Activated CD4-positive, alpha-beta T cell treated with anti-CD3 and anti-CD28 coated beads for 36 hours (primary cell): ENCODE measurements around the gene OLAH. TPM values are rescaled to one million over a fixed set of nuclear protein-coding genes. Genes with fewer than 3 reads are reported as not detected.
"Not testable (repeated sequence)": the region's sequence is repeated elsewhere in the genome, so short reads cannot be mapped to it uniquely, and the experiment has no call there.

Source experiments
- ATAC-seq: fragments of 200-7000 bp; cut with Tn5 transposase; one replicate; pipeline ENCODE4 v1.10.0; 2021; ENCODE audit warnings: mild to moderate bottlenecking, moderate library complexity
- CTCF ChIA-PET: fragments of 350-600 bp; sonication (Branson Sonifier 250); formaldehyde crosslinking; loops from one replicate; lab custom pipeline; 2021; ENCODE audit warnings: antibody characterized with exemption; lab: Charles Lee
- POLR2A ChIA-PET: fragments of 350-600 bp; sonication (Branson Sonifier 250); formaldehyde crosslinking; loops from one replicate; lab custom pipeline; 2021; ENCODE audit warnings: antibody characterized with exemption, inconsistent platforms; lab: Charles Lee
- DNase-seq: peaks from one replicate; pipeline ENCODE4 v3.0.0-alpha.2; 2020
- H3K27ac Mint-ChIP-seq: one replicate; pipeline ENCODE4 v1.8.0; 2021; ENCODE audit warnings: mixed read lengths
- H3K27me3 Mint-ChIP-seq: one replicate; pipeline ENCODE4 v1.8.0; 2021; ENCODE audit warnings: mixed read lengths
- H3K36me3 Mint-ChIP-seq: one replicate; pipeline ENCODE4 v1.8.0; 2021; ENCODE audit warnings: low read depth, mixed read lengths
- H3K4me1 Mint-ChIP-seq: one replicate; pipeline ENCODE4 v1.8.0; 2021; ENCODE audit warnings: mixed read lengths
- H3K4me3 Mint-ChIP-seq: one replicate; pipeline ENCODE4 v1.8.0; 2021; ENCODE audit warnings: mild to moderate bottlenecking, moderate library complexity, mixed read lengths
- H3K9me3 Mint-ChIP-seq: one replicate; pipeline ENCODE4 v1.8.0; 2021; ENCODE audit warnings: low read depth, mixed read lengths
- intact Hi-C, 2 experiments: fragments of 100-400 bp; cut with DNase I in 1 of 2; cut with micrococcal nuclease in 1 of 2; formaldehyde crosslinking; loops; one replicate each; pipeline versions ENCODE4 v1.14.2 to v1.15.1; 2022 to 2024; cut with DNase I, micrococcal nuclease
- total RNA-seq, 2 experiments: library from RNA; stranded (reverse); gene quantifications; one replicate each; pipeline ENCODE4 v1.2.3, GENCODE V29; 2021

OLAH gene
- under 1 TPM; 0.16 to 0.90 TPM for total RNA-seq

DNA sequence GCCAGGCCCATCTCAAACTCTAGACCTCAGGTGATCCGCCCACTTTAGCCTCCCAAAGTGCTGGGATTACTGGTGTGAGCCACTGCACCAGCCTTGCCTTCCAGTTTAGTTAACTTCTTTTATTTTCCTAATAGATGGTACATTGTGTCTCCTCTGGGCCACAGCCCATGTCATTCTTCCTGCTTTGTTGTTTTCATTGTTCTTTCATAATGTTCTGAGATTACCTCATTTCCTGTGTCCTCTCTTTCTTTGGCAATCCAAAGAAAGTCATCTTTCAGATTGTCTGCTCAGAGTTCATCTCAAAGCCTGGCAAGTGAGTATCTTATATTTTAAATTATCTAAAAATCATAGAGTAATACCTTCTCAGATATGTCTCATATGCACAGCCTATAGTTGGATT, at the start of gene OLAH:
Gene OLAH, plus strand, starts transcription at position 270 of the 400 bp plus-strand sequence. CDS start 3,346 bp downstream, outside the sequence.
- CTCF ChIA-PET, result no interaction called here
- no peaks in the 10 kb centered on the region for H3K9me3 Mint-ChIP-seq

DNA sequence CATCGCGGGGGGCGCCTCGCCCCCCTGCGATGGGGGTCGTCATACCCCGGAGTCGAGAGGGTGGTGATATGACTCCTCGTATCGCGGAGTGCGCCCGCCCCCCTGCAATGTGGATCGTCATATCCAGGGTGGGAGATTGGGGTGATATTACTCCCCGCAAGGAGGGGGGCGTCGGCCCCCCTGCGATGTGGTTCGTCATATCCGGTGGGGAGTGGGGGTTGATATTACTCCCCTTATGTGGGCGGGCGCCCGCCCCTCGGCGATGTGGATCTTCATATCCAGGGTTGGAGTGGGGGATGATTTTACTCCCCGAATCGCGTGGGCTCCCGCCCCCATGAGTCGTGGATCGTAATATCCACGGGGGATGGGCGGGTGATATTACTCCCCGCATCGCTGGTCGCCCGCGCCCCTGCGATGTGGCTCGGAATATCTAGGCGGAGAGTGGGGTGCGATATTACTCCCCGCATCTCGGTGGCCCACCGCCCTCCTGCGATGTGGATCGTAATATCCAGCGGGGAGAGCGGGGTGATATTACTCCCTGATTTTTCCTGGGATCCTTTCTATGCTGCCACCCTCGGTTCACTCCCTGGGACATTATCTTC, 47.7 kb upstream of the OLAH start:
- ChIA-PET CTCF (no interaction called here), POLR2A (no interaction called here)
- Mint-ChIP-seq H3K27ac (no peak overlapping the region), H3K27me3 (peaks cover 1% of the 10 kb centered on the region), H3K4me1 (peaks cover 9% of the 10 kb centered on the region), H3K4me3 (no peak overlapping the region), H3K9me3 (no peaks in the 10 kb centered on the region), H3K36me3 (no peaks in the 10 kb centered on the region)
- intact Hi-C loops, result no loop called here
- DNase-seq, result no peak
- no peak for ATAC-seq

More for the DNA sequence above, at the start of gene OLAH:
- ATAC-seq, result peak; percentile 68
- DNase-seq, result no peak
- no peaks in the 10 kb centered on the region for H3K36me3 Mint-ChIP-seq
- POLR2A ChIA-PET, result no interaction called here
- intact Hi-C loops, result no loop called here
- no peak within 1 kb of the TSS for H3K4me3 Mint-ChIP-seq
- peak within 1 kb of the TSS; percentile 66 for H3K27ac Mint-ChIP-seq
- peaks cover 18% of the 10 kb centered on the region for H3K4me1 Mint-ChIP-seq
- no peaks in the 10 kb centered on the region for H3K27me3 Mint-ChIP-seq

DNA sequence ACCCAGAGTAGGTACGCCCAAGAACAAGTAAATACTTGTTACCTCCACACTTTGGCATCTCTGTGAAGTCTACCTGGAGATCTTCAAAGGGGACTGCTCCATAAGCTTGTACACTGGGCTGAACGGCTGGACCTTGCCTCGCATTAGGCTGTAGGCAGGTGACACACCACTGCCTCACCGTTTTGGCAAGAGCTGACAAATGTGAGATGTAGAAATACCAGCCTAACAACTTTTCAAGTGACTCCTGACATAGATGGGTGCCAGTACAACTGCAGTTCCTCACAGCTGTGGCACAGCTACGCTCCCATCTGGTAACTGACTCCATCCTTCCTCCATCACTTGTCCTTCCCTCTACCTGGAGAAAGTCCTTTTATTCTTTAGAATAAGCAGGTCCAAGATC, 30.2 kb upstream of the OLAH start:
- H3K4me1 Mint-ChIP-seq, DNase-seq, H3K4me3 Mint-ChIP-seq, H3K27ac Mint-ChIP-seq, intact Hi-C loops, ATAC-seq, H3K9me3 Mint-ChIP-seq, H3K36me3 Mint-ChIP-seq, CTCF ChIA-PET, H3K27me3 Mint-ChIP-seq: not testable (repeated sequence)
- POLR2A ChIA-PET, result interaction anchor here (0.6 kb wide), 1 partner anchor 18 kb away, joined by 4 read pairs; no protein-coding TSS in a partner anchor

DNA sequence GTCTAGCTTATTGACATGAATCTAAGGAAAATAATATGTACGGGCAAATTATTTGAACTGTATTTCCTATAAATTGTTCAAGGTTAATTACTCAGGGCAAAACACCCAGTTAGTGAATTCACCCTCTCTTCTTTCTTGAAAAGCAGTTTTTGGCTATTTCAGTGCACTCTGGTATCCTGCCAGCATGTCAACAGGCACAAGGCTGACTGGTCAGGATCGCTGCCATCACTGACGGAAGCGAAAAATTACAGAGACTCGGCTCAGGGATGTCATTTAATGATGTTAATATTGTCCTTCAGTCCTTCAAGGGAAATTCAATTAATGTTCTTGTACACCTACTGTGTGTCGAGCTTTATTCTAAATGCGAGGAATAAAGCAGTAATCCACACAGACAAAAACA, 28.3 kb upstream of the OLAH start:
- intact Hi-C loops, result no loop called here
- Mint-ChIP-seq H3K27me3 (no peaks in the 10 kb centered on the region), H3K4me3 (no peak overlapping the region), H3K36me3 (no peaks in the 10 kb centered on the region), H3K9me3 (no peaks in the 10 kb centered on the region), H3K27ac (no peak overlapping the region), H3K4me1 (no peaks in the 10 kb centered on the region)
- DNase-seq (no peak), ATAC-seq (no peak)
- CTCF ChIA-PET, result interaction anchor here (0.8 to 1.2 kb wide), 2 partner anchors 16 to 80 kb away, joined by 3 read pairs; no protein-coding TSS in a partner anchor
- POLR2A ChIA-PET, result no interaction called here

DNA sequence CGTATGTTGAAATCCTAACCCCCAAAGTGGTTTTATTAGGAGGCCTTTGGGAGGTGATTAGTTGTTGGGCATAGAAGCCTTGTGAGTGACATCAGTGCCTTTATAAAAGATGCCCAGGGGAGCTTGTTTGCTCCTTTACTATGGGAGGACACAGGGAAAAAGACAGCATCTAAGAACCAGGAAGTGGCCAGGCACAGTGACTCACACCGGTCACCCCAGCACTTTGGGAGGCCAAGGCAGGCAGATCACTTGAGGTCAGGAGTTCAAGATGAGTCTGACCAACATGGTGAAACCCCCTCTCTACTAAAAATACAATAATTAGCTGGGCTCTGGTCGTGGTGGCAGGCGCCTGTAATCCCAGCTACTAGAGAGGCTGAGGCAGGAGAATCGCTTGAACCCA, 22.8 kb upstream of the OLAH start:
- H3K27me3 Mint-ChIP-seq, intact Hi-C loops, CTCF ChIA-PET, H3K4me3 Mint-ChIP-seq, H3K27ac Mint-ChIP-seq, POLR2A ChIA-PET, H3K9me3 Mint-ChIP-seq, ATAC-seq, H3K4me1 Mint-ChIP-seq, DNase-seq, H3K36me3 Mint-ChIP-seq: not testable (repeated sequence)

DNA sequence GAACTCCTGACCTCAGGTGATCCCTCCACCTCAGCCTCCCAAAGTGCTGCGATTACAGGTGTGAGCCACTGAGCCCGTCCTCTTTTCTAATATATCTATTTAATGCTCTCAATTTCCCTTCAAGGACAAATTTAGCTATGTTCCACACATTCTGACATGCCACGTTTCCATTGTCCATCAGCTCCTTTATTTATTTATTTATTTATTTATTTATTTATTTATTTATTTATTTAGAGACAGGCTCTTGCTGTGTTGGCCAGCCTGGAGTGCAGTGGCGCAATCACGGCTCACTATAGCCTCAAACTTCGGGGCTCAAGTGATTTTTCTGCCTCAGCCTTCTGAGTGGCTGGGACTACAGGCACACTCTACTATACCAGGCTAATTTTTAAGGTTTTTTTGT, 20.7 kb upstream of the OLAH start:
- intact Hi-C loops, H3K9me3 Mint-ChIP-seq, H3K4me3 Mint-ChIP-seq, H3K27me3 Mint-ChIP-seq, H3K27ac Mint-ChIP-seq, POLR2A ChIA-PET, CTCF ChIA-PET, DNase-seq, H3K36me3 Mint-ChIP-seq, H3K4me1 Mint-ChIP-seq, ATAC-seq: not testable (repeated sequence)

DNA sequence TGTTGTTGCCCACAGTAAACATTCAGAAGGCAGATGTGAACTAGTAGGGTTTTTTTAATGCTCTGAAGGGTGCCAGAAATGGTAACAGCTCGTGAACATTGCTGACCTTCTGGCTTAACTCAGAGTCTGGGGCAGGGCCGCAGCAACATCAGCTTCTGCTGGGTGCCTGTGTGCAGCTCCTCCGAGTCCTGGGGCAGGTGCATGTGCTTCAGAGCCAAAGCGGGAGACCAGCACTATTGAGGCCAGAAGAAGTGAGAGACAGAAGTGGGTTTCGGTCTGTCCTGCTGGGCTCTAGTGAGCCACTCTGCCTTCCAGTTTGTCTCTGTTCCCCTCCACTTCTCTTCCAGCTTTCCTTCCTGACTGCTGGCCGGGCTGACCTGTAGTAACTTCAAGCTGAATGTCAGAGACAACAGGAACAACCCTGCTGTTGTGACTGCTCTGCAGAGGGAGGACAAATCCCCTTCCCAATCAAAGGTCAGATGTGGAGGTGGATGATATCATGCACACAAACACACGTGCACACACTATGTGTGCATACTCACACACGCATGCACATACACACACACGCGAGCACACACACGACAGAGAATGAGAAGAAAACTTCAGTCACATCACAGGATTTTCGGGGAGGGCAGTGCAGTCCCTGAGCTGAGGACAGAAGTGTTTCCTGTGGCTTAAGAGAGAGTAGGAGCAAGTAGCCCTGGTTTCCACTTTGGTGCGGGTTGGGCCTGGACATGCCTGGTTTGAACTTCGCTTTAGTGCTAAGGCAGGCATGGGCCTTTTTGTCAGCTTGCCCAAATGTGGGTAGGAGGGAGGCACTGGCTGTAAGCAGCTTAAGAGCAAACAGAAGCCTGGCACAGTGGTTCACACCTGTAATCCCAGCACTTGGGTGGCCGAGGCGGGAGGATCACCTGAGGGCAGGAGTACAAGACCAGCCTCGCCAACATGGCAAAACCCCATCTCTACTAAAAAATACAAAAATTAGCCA, 19.4 kb upstream of the OLAH start:
- ATAC-seq, H3K4me1 Mint-ChIP-seq, H3K27ac Mint-ChIP-seq, H3K36me3 Mint-ChIP-seq, intact Hi-C loops, POLR2A ChIA-PET, H3K4me3 Mint-ChIP-seq, DNase-seq, H3K9me3 Mint-ChIP-seq, H3K27me3 Mint-ChIP-seq: not testable (repeated sequence)
- CTCF ChIA-PET, result interaction anchor here (0.6 kb wide), 1 partner anchor 590 kb away, joined by 3 read pairs; no protein-coding TSS in a partner anchor

DNA sequence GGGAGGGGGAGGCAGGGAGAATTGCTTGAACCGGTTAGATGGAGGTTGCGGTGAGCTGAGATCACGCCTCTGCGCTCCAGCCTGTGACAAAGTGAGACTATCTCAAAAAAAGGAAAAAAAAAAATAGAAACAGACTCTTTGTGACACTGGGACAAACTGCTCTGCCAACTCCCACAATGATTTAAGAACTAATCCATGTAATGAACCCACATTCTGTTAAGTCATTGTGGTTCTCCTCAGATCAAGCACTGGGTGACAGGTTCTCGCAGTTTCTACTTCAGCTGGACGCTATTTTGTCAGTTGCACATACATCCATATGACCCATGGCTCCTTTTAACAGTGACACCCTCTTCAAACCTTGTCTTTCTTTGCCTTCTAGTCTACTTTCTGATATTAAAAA, 18.7 kb upstream of the OLAH start:
- CTCF ChIA-PET, H3K36me3 Mint-ChIP-seq, H3K4me1 Mint-ChIP-seq, ATAC-seq, H3K27ac Mint-ChIP-seq, H3K4me3 Mint-ChIP-seq, POLR2A ChIA-PET, H3K27me3 Mint-ChIP-seq, DNase-seq, H3K9me3 Mint-ChIP-seq, intact Hi-C loops: not testable (repeated sequence)

DNA sequence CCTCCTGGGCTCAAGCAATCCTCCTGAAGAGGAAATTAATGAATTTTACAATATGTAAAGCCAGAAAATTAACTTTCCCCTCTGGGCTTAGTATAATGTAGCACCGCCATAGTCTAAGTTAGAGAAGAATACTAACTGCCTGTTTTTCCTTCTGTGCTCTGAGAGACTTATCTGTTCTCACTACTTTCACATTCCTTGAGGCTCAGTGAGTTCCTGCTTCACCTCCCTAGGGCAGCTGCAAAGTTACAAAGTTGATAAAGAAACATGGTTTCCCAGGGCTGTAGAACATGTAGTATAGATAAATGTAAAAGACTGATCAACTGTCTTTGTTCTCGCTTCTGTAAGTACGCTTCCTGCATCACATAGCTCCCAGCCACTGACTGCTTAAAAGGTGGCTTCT, 16.0 kb upstream of the OLAH start:
- intact Hi-C loops, result no loop called here

DNA sequence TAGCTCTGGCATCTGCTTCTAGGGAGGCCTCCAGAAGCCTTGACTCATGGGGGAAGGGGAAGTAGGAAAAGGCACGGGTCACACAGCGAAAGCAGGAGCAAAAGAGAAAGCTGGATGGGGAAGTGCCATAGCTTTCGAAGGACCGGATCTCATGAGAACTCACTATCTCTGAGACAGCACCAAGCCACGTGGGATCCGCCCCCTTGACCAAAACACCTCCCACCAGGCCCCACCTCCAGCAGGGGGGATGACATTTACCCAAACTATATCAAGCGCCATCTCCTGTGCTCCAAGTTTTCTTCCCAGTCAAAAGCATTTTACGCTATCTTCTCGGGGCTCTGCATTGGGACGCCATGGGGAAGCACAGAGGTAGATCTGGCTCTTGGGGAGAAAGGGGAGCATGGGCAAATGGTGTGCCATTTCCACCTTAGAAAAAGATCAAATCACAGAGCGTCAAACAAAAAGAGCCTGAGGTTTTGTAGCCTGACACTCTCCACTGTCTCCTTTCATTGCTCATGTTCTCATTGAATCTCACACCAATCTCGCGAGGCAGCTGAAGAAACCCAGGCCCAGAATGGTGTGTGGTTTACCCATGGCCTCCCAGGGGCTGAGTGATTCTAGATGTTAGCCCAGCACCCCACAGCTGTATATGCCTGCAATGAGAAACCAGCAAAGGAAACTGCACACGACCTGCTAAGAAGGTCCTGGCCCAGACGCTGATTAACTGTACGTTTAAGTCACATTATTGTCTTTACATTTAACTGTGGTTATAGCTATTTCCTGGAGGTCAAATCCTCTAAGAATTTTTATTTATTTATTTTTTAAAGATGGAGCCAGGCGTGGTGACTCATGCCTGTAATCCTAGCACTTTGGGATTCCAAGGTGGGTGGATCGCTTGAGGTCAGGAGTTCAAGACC, 8.1 kb upstream of the OLAH start:
- DNase-seq (no peak), ATAC-seq (no peak)
- no peaks in the 10 kb centered on the region for H3K9me3 Mint-ChIP-seq
- no peaks in the 10 kb centered on the region for H3K36me3 Mint-ChIP-seq
- H3K4me1 Mint-ChIP-seq, result no peaks in the 10 kb centered on the region
- H3K27me3 Mint-ChIP-seq, result no peaks in the 10 kb centered on the region
- H3K4me3 Mint-ChIP-seq, result no peak overlapping the region
- POLR2A ChIA-PET, result interaction anchor here (0.5 kb wide), 1 partner anchor 16 kb away, joined by 6 read pairs; no protein-coding TSS in a partner anchor
- intact Hi-C loops, result no loop called here
- no peak overlapping the region for H3K27ac Mint-ChIP-seq
- CTCF ChIA-PET, result interaction anchor here (1.1 kb wide), 1 partner anchor 10 kb away, joined by 3 read pairs; no protein-coding TSS in a partner anchor

More for the DNA sequence above, 16.0 kb upstream of the OLAH start:
- H3K36me3 Mint-ChIP-seq, result no peaks in the 10 kb centered on the region
- H3K27me3 Mint-ChIP-seq, result no peaks in the 10 kb centered on the region
- ATAC-seq (no peak), DNase-seq (no peak)
- POLR2A ChIA-PET, result no interaction called here
- no peaks in the 10 kb centered on the region for H3K9me3 Mint-ChIP-seq
- CTCF ChIA-PET, result interaction anchor here (0.6 kb wide), 1 partner anchor 79 kb away, joined by 3 read pairs; no protein-coding TSS in a partner anchor
- H3K4me3 Mint-ChIP-seq, result no peak overlapping the region
- peaks cover 7% of the 10 kb centered on the region for H3K4me1 Mint-ChIP-seq
- H3K27ac Mint-ChIP-seq, result no peak overlapping the region

DNA sequence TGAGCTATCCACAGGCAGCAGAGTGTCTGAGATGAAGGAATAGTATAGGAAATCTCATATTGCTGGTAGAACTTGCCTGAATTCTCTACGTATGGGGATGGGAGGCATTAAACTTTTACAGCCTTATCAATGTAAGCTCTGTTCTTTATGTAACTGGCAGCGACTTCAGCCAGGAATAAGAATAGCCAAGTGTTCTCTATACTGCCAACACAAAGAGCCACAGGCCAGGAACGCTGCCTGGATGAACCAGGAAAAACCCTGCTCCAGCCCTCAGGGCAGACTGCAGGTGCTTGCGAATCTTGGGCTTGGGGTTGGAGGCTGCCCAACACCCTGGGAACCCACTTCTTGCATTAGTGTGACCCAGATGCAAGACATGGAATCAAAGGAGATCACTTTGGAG, 6.1 kb upstream of the OLAH start:
- ChIA-PET POLR2A (no interaction called here), CTCF (interaction anchor here (0.6 to 0.7 kb wide), 2 partner anchors 222 to 1466 kb away, joined by 3 to 5 read pairs; no protein-coding TSS in a partner anchor)
- ATAC-seq, result no peak
- Mint-ChIP-seq H3K27me3 (no peaks in the 10 kb centered on the region), H3K36me3 (no peaks in the 10 kb centered on the region), H3K27ac (no peak overlapping the region), H3K9me3 (no peaks in the 10 kb centered on the region), H3K4me3 (no peak overlapping the region), H3K4me1 (no peaks in the 10 kb centered on the region)
- DNase-seq, result no peak
- intact Hi-C loops, result no loop called here
